ENCODE results near the gene KCNB1.

The KCNB1 gene

GRCh38 chr20:49455691-49456090 is 26.8 kb downstream of the KCNB1 start:
- no peak for DNase-seq
- no peaks in the 10 kb centered on the region for H3K9me3 ChIP-seq
- TF ChIP-seq CTCF (IDR thresholded peaks at IDR 0.05; ENCODE audit: low read depth, low read length) = no peak
- no peaks in the 10 kb centered on the region for H3K36me3 ChIP-seq
- H3K4me3 ChIP-seq (ENCODE audit: low read depth, low read length) = no peak overlapping the region
- H3K27me3 ChIP-seq = no peaks in the 10 kb centered on the region
- H3K4me1 ChIP-seq = peaks cover 7% of the 10 kb centered on the region

GRCh38 chr20:49452011-49452482 is 30.4 kb downstream of the KCNB1 start:
- TF ChIP-seq CTCF (IDR thresholded peaks at IDR 0.05; ENCODE audit: low read depth, low read length) = no peak
- Histone ChIP-seq H3K9me3 (no peaks in the 10 kb centered on the region), H3K4me3 (ENCODE audit: low read depth, low read length) (no peak overlapping the region), H3K4me1 (peaks cover 15% of the 10 kb centered on the region), H3K27me3 (no peaks in the 10 kb centered on the region), H3K36me3 (no peaks in the 10 kb centered on the region)
- DNase-seq = no peak

- DNase-seq = peak; percentile 65
- no peak for TF ChIP-seq CTCF (IDR thresholded peaks at IDR 0.05; ENCODE audit: low read depth, low read length)
- Histone ChIP-seq H3K36me3 (no peaks in the 10 kb centered on the region), H3K4me1 (peaks cover 20% of the 10 kb centered on the region), H3K4me3 (ENCODE audit: low read depth, low read length) (peak overlapping the region; percentile 8; the same call in 1 of the 2 replicates), H3K27me3 (no peaks in the 10 kb centered on the region), H3K9me3 (no peaks in the 10 kb centered on the region)
Measured at GRCh38 chr20:49450281-49450721, 32.2 kb downstream of the KCNB1 start.

GRCh38 chr20:49448917-49449316 is 33.6 kb downstream of the KCNB1 start:
- peak; percentile 31 for DNase-seq
- no peaks in the 10 kb centered on the region for H3K27me3 ChIP-seq

GRCh38 chr20:49447946-49448809 is 34.3 kb downstream of the KCNB1 start:
- Histone ChIP-seq H3K27me3 (no peaks in the 10 kb centered on the region), H3K9me3 (no peaks in the 10 kb centered on the region), H3K36me3 (no peaks in the 10 kb centered on the region), H3K4me1 (peaks cover 26% of the 10 kb centered on the region), H3K4me3 (ENCODE audit: low read depth, low read length) (no peak overlapping the region)
- no peak for TF ChIP-seq CTCF (IDR thresholded peaks at IDR 0.05; ENCODE audit: low read depth, low read length)
- DNase-seq = no peak

More at GRCh38 chr20:49448917-49449316, 33.6 kb downstream of the KCNB1 start:
- Histone ChIP-seq H3K4me3 (ENCODE audit: low read depth, low read length) (no peak overlapping the region), H3K4me1 (peaks cover 26% of the 10 kb centered on the region), H3K36me3 (no peaks in the 10 kb centered on the region), H3K9me3 (no peaks in the 10 kb centered on the region)
- no peak for TF ChIP-seq CTCF (IDR thresholded peaks at IDR 0.05; ENCODE audit: low read depth, low read length)

GRCh38 chr20:49447364-49447763 is 35.1 kb downstream of the KCNB1 start:
- no peaks in the 10 kb centered on the region for H3K27me3 ChIP-seq
- TF ChIP-seq CTCF (IDR thresholded peaks at IDR 0.05; ENCODE audit: low read depth, low read length) = no peak

More at GRCh38 chr20:49447364-49447763, 35.1 kb downstream of the KCNB1 start:
- no peaks in the 10 kb centered on the region for H3K9me3 ChIP-seq
- H3K4me1 ChIP-seq = peaks cover 26% of the 10 kb centered on the region
- no peaks in the 10 kb centered on the region for H3K36me3 ChIP-seq
- DNase-seq = no peak
- H3K4me3 ChIP-seq (ENCODE audit: low read depth, low read length) = no peak overlapping the region
